GM21717 (cell line): ENCODE results near the gene ACACA.

Source experiments
- ATAC-seq: cut with Tn5 transposase; IDR thresholded peaks from one replicate; pipeline ENCODE4 v1.9.1; 2021; ENCODE audit warnings: mild to moderate bottlenecking, moderate library complexity; ENCODE audit not compliant: unreplicated experiment

ACACA gene

GRCh38 chr17:37299257-37299980, 107.2 kb downstream of the ACACA start:
- no peak for ATAC-seq

- ATAC-seq: no peak
These were observed 110.7 kb downstream of the ACACA start for GRCh38 chr17:37295888-37296287.

GRCh38 chr17:37294888-37295287, 111.7 kb downstream of the ACACA start:
- ATAC-seq: no peak

- ATAC-seq: no peak
These were observed 112.9 kb downstream of the ACACA start for GRCh38 chr17:37293770-37294169.

- no peak for ATAC-seq
These were observed 114.1 kb downstream of the ACACA start for GRCh38 chr17:37292429-37293139.

- no peak for ATAC-seq
These were observed 115.3 kb downstream of the ACACA start for GRCh38 chr17:37291351-37291750.

- no peak for ATAC-seq
These were observed 120.2 kb downstream of the ACACA start for GRCh38 chr17:37286430-37286829.

GRCh38 chr17:37284191-37284590, 122.4 kb downstream of the ACACA start:
- ATAC-seq: no peak

- ATAC-seq: no peak
These were observed 123.1 kb downstream of the ACACA start for GRCh38 chr17:37283414-37283961.

- no peak for ATAC-seq
These were observed 125.8 kb downstream of the ACACA start for GRCh38 chr17:37280841-37281240.

GRCh38 chr17:37278247-37278894, 128.3 kb downstream of the ACACA start:
- no peak for ATAC-seq

GRCh38 chr17:37276475-37276874, 130.2 kb downstream of the ACACA start:
- ATAC-seq: no peak

- no peak for ATAC-seq
These were observed 132.2 kb downstream of the ACACA start for GRCh38 chr17:37274461-37274860.

- ATAC-seq: no peak
These were observed 133.1 kb downstream of the ACACA start for GRCh38 chr17:37273409-37274051.

GRCh38 chr17:37265446-37266173, 141.0 kb downstream of the ACACA start:
- ATAC-seq: no peak

GRCh38 chr17:37261286-37261685, 145.3 kb downstream of the ACACA start:
- no peak for ATAC-seq

- no peak for ATAC-seq
These were observed 147.5 kb downstream of the ACACA start for GRCh38 chr17:37259030-37259735.

GRCh38 chr17:37256627-37257026, 150.0 kb downstream of the ACACA start:
- ATAC-seq: no peak

GRCh38 chr17:37255432-37255831, 151.2 kb downstream of the ACACA start:
- ATAC-seq: no peak

GRCh38 chr17:37247825-37248224, 158.8 kb downstream of the ACACA start:
- no peak for ATAC-seq
